Upper lobe of left lung (tissue), 6 donors: ENCODE data around the gene CPLANE1. TPM values are rescaled to one million over a fixed set of nuclear protein-coding genes. Genes with fewer than 3 reads are reported as not detected.

Experiments
- ATAC-seq, 2 donors: fragments of 200-7000 bp; cut with Tn5 transposase; one replicate each; pipeline ENCODE4 v1.9.1; 2022; ENCODE audit warnings: mild to moderate bottlenecking in 2 of 2, moderate library complexity in 2 of 2; ENCODE audit not compliant: low FRiP score in 2 of 2
- DNase-seq, 2 donors: peaks; one replicate each; pipeline ENCODE4 v3.0.0-alpha.2; 2019 to 2020
- H3K27ac ChIP-seq, 4 donors: fragments of 200-600 bp; sonication (generic); one replicate each; pipeline ENCODE4 v1.5.1; 2016 to 2019
- H3K27me3 ChIP-seq, 4 donors: fragments of 200-600 bp; sonication (generic); one replicate each; pipeline ENCODE4 v1.5.1; 2017 to 2019
- H3K36me3 ChIP-seq, 4 donors: fragments of 200-600 bp; sonication (generic); one replicate each; pipeline ENCODE4 v1.5.1; 2016 to 2019
- H3K4me1 ChIP-seq, 4 donors: fragments of 200-600 bp; sonication (generic); one replicate each; pipeline ENCODE4 v1.5.1; 2018 to 2019
- H3K4me3 ChIP-seq, 4 donors: fragments of 200-600 bp; sonication (generic); one replicate each; pipeline ENCODE4 v1.5.1; 2017 to 2019; ENCODE audit warnings: mild to moderate bottlenecking in 2 of 4, moderate library complexity in 1 of 4
- H3K9me3 ChIP-seq, 4 donors: fragments of 200-600 bp; sonication (generic); one replicate each; pipeline ENCODE4 v1.5.1; 2018 to 2019
- EP300 ChIP-seq, 4 donors: sonication (generic); formaldehyde crosslinking; IDR thresholded peaks; one replicate each; pipeline ENCODE4 v1.5.1; 2017; ENCODE audit warnings: antibody characterized with exemption in 4 of 4, control low read depth in 2 of 4
- POLR2A ChIP-seq, 4 donors: fragments of 450-650 bp; IDR thresholded peaks; one replicate each; pipeline ENCODE4 v1.5.1; 2016 to 2017; ENCODE audit warnings: antibody characterized with exemption in 4 of 4, mild to moderate bottlenecking in 2 of 4
- POLR2AphosphoS5 ChIP-seq, 2 donors: sonication (generic); formaldehyde crosslinking; IDR thresholded peaks; one replicate each; pipeline ENCODE4 v1.5.1; 2017; ENCODE audit warnings: antibody characterized with exemption in 2 of 2
- WGBS, 2 donors: methylation state at CpG; one replicate each; pipeline ENCODE4 v1.1.5; 2017 to 2018; 5-methylcytosine and 5-hydroxymethylcytosine counted together
- total RNA-seq, 6 donors: library from RNA; depleted of rRNA in 4 of 6; stranded (reverse); fragments of >200 nt in 4 of 6; gene quantifications; one replicate each; pipeline versions ENCODE4 v1.1.0 to v1.2.1, GENCODE V29; 2016 to 2021
- TF ChIP-seq, protein P1 (sequence below), 6 experiments: fragments of 450-650 bp in 4 of 6; fragments of 200-600 bp in 2 of 6; sonication (generic) in 2 of 6; IDR thresholded peaks; one replicate each; pipeline ENCODE4 v1.5.1; 2016 to 2019; ENCODE audit warnings: antibody characterized with exemption in 6 of 6
- donor health status: DM: no; HTN: no; CAD: no; lungs with moderate emphysema.
- donor health status: DM: no; HTN: yes; CAD: no; lungs with severe emphysema.

CPLANE1 gene
- total RNA-seq, 6 donors from 2014 or later: 15.5 to 58.0 (median 27.5) TPM

DNA sequence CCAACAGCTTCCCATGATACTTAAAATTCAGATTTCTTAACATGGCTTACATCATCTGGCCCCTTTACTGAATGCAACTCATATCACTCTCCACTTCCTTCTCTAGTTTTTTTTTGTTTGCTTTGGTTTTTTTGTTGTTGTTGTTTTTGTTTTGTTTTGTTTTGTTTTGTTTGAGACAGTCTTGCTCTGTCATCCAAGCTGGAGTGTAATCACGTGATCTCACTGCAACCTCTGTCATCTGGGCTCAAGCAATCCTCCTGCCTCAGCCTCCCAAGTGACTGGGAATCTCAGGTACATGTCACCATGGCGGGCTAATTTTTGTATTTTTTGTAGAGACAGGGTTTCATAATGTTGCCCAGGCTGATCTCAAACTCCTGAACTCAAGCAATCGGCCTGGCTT, 41.4 kb downstream of the CPLANE1 start:
- TF ChIP-seq EP300 (IDR thresholded peaks at IDR 0.05) (no peak), POLR2A (IDR thresholded peaks at IDR 0.05) (no peak), POLR2AphosphoS5 (IDR thresholded peaks at IDR 0.05) (no peak)
- TF ChIP-seq, protein P1, sequence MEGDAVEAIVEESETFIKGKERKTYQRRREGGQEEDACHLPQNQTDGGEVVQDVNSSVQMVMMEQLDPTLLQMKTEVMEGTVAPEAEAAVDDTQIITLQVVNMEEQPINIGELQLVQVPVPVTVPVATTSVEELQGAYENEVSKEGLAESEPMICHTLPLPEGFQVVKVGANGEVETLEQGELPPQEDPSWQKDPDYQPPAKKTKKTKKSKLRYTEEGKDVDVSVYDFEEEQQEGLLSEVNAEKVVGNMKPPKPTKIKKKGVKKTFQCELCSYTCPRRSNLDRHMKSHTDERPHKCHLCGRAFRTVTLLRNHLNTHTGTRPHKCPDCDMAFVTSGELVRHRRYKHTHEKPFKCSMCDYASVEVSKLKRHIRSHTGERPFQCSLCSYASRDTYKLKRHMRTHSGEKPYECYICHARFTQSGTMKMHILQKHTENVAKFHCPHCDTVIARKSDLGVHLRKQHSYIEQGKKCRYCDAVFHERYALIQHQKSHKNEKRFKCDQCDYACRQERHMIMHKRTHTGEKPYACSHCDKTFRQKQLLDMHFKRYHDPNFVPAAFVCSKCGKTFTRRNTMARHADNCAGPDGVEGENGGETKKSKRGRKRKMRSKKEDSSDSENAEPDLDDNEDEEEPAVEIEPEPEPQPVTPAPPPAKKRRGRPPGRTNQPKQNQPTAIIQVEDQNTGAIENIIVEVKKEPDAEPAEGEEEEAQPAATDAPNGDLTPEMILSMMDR (IDR thresholded peaks at IDR 0.05): no peak
- 97% methylated on average over 3 of the region's 3 CpGs for WGBS, 2 donors
- ATAC-seq: no peak

DNA sequence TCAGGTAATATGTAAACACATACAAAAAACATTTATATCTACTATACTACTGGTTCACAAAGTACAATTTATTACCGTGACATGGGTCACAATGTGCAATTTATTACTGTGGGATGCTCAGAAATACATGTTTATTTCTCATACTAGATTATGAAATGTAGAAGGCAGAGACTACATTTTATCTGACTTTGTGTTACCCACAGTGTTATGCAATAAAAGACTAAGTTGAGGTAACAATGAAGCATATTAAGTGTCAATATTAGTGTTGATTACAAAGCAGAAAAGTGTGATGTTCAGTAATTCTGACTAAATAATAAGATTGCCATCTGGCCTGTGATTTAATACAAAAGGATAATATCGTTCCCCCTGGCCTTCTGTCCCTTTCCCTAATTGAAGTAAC, 42.4 kb downstream of the CPLANE1 start:
- no peak for ATAC-seq
- no peak overlapping the region for H3K27ac ChIP-seq
- no peak for DNase-seq
- H3K4me1 ChIP-seq: no peaks in the 10 kb centered on the region
- 85 to 89% methylated on average over 2 of the region's 2 CpGs for WGBS, 2 donors
- H3K4me3 ChIP-seq: no peak overlapping the region
- TF ChIP-seq POLR2AphosphoS5 (IDR thresholded peaks at IDR 0.05) (no peak), EP300 (IDR thresholded peaks at IDR 0.05) (no peak), POLR2A (IDR thresholded peaks at IDR 0.05) (no peak)
- TF ChIP-seq, protein P1 (IDR thresholded peaks at IDR 0.05): no peak
- no peaks in the 10 kb centered on the region for H3K9me3 ChIP-seq
- peaks cover 0 to 71% (median 14%) of the 10 kb centered on the region in 4 donors for H3K36me3 ChIP-seq
- no peaks in the 10 kb centered on the region for H3K27me3 ChIP-seq

More for the DNA sequence above, 41.4 kb downstream of the CPLANE1 start:
- Histone ChIP-seq H3K27me3 (no peaks in the 10 kb centered on the region), H3K36me3 (peaks cover 0 to 77% (median 20%) of the 10 kb centered on the region in 4 donors), H3K4me1 (no peaks in the 10 kb centered on the region), H3K27ac (no peak overlapping the region), H3K4me3 (no peak overlapping the region), H3K9me3 (no peaks in the 10 kb centered on the region)
- DNase-seq: no peak

DNA sequence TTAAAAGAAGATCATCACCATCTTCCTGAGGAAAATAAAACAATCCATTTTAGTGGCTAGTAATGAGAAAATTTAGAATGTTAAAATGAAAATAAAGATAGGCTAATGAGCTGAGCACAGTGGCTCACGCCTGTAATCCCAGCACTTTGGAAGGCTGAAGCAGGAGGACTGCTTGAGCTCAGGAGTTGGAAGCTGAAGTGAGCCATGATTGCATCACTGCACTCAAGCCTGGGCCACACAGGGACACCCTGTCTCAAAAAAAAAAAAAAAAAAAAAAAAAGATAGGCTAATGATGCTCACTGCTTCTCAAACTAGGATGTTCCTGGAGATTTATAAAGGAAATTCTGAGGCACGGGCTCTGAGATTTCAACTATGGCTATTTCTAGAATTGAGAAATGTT, 50.3 kb downstream of the CPLANE1 start:
- Histone ChIP-seq H3K4me1 (peaks cover 0 to 5% (median 2%) of the 10 kb centered on the region in 4 donors), H3K27me3 (no peaks in the 10 kb centered on the region), H3K27ac (no peak overlapping the region), H3K9me3 (no peaks in the 10 kb centered on the region), H3K4me3 (no peak overlapping the region), H3K36me3 (peaks cover 0 to 50% (median 18%) of the 10 kb centered on the region in 4 donors)
- DNase-seq: peak in 1 of 2 donors; percentile 62
- WGBS, 2 donors: 76 to 84% methylated on average over 2 of the region's 2 CpGs
- TF ChIP-seq EP300 (IDR thresholded peaks at IDR 0.05) (no peak), POLR2A (IDR thresholded peaks at IDR 0.05) (no peak), POLR2AphosphoS5 (IDR thresholded peaks at IDR 0.05) (no peak)
- TF ChIP-seq, protein P1 (IDR thresholded peaks at IDR 0.05): no peak
- peak in 1 of 2 donors; percentile 35 for ATAC-seq

DNA sequence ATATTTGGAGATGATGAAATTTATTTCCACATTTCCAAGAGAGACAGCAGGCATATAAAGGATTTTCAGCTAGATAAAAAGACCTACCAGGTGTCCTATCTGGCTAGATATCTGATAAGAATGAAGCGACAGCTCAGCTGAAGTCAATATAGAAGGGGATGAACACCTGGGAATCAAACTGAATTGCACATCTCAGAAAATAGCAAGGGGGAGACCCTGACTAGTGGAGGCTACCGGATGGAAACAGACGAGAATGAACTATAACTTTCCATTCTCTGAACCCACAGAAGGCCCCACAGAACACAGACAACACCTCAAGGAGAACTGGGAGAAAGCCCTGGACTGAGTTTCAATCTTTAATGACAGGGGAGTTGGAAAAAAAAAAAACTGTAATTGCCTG, 51.1 kb downstream of the CPLANE1 start:
- Histone ChIP-seq H3K27ac (peak overlapping the region in 2 of 4 donors; percentile 5 to 41), H3K4me3 (peak overlapping the region in 1 of 4 donors; percentile 18), H3K9me3 (no peaks in the 10 kb centered on the region), H3K27me3 (no peaks in the 10 kb centered on the region), H3K4me1 (peaks cover 0 to 5% (median 2%) of the 10 kb centered on the region in 4 donors), H3K36me3 (peaks cover 0 to 53% (median 17%) of the 10 kb centered on the region in 4 donors)
- 63 to 71% methylated on average over 3 of the region's 3 CpGs for WGBS, 2 donors
- ATAC-seq: no peak
- TF ChIP-seq EP300 (IDR thresholded peaks at IDR 0.05): no peak
- TF ChIP-seq, protein P1 (IDR thresholded peaks at IDR 0.05): no peak
- TF ChIP-seq POLR2A (IDR thresholded peaks at IDR 0.05): no peak
- TF ChIP-seq POLR2AphosphoS5 (IDR thresholded peaks at IDR 0.05): no peak
- no peak for DNase-seq
